Osteoblast (primary cell): Measurements from ENCODE around the gene ATP6V0A1. TPM values are rescaled to one million over a fixed set of nuclear protein-coding genes. Genes with fewer than 3 reads are reported as not detected.

Source experiments
- DNase-seq: peaks from one replicate; pipeline ENCODE4 v3.0.0; 2011; ENCODE audit warnings: low spot score, mixed read lengths; ENCODE audit not compliant: insufficient read length; ENCODE audit errors: missing footprints
- H2AFZ ChIP-seq: 2 replicates; pipeline ENCODE4 v1.6.0; 2011; ENCODE audit warnings: mild to moderate bottlenecking, low read length
- H3K27ac ChIP-seq: 2 replicates; pipeline ENCODE4 v1.5.1; 2011; ENCODE audit warnings: mild to moderate bottlenecking, low read depth, low read length, moderate library complexity
- H3K27me3 ChIP-seq: 2 replicates; pipeline ENCODE4 v1.6.0; 2012; ENCODE audit warnings: mild to moderate bottlenecking, control low read depth, inconsistent platforms, low read length, moderate library complexity; ENCODE audit not compliant: insufficient read depth
- H3K36me3 ChIP-seq: 2 replicates; pipeline ENCODE4 v1.5.1; 2011; ENCODE audit warnings: mild to moderate bottlenecking, low read length, control low read depth, moderate library complexity; ENCODE audit not compliant: insufficient read depth
- H3K4me1 ChIP-seq: 2 replicates; pipeline ENCODE4 v1.5.1; 2011; ENCODE audit warnings: mild to moderate bottlenecking, low read length, control low read depth, moderate library complexity; ENCODE audit not compliant: insufficient read depth
- H3K4me2 ChIP-seq: 2 replicates; pipeline ENCODE4 v1.6.0; 2011; ENCODE audit warnings: mild to moderate bottlenecking, low read length; ENCODE audit not compliant: insufficient read depth
- H3K4me3 ChIP-seq: fragments of 200-600 bp; sonication (generic); 3 replicates; pipeline ENCODE4 v1.5.1; 2012; ENCODE audit warnings: mild to moderate bottlenecking, low read length, inconsistent platforms; ENCODE audit not compliant: insufficient read depth
- H3K79me2 ChIP-seq: 2 replicates; pipeline ENCODE4 v1.6.0; 2012; ENCODE audit warnings: mild to moderate bottlenecking, low read length, control low read depth, inconsistent platforms; ENCODE audit not compliant: insufficient read depth
- H3K9me3 ChIP-seq: 2 replicates; pipeline ENCODE4 v1.5.1; 2011; ENCODE audit warnings: low read depth, low read length, control low read depth
- H4K20me1 ChIP-seq: 2 replicates; pipeline ENCODE4 v1.6.0; 2012; ENCODE audit warnings: mild to moderate bottlenecking, low read length, control low read depth; ENCODE audit not compliant: insufficient read depth
- total RNA-seq: library from RNA; depleted of rRNA; stranded (reverse); fragments of >200 nt; gene quantifications from 2 replicates; pipeline ENCODE4 v1.2.3, GENCODE V29; 2012
- TF ChIP-seq, protein P1 (sequence below): IDR thresholded peaks from 2 replicates; pipeline ENCODE4 v1.5.1; 2011; ENCODE audit warnings: mild to moderate bottlenecking, low read depth, low read length, moderate library complexity; ENCODE audit errors: extremely low read depth

Gene ATP6V0A1
- total RNA-seq, 1 donor, result 52.5 TPM

DNA sequence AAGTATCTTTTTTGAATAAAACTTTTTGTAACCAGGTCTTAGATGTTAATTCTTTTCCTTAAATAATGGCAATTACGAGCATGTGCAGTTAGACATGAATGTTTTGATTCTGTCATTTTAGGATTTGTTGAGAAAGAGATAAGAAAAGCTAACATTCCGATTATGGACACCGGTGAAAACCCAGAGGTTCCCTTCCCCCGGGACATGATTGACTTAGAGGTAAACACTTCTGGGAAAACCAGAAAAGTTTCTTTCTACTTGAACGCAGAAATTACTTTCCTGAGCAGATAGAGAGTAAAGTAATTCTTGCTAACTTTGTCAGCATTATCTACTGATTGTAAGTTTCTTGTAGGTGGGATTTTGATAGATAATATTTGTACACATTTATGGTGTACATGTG, 9.2 kb downstream of the ATP6V0A1 start:
- H3K9me3 ChIP-seq, result no peaks in the 10 kb centered on the region
- no peak overlapping the region for H3K4me2 ChIP-seq
- no peak for DNase-seq
- no peaks in the 10 kb centered on the region for H3K27me3 ChIP-seq
- no peak overlapping the region for H3K4me3 ChIP-seq
- TF ChIP-seq, protein P1, sequence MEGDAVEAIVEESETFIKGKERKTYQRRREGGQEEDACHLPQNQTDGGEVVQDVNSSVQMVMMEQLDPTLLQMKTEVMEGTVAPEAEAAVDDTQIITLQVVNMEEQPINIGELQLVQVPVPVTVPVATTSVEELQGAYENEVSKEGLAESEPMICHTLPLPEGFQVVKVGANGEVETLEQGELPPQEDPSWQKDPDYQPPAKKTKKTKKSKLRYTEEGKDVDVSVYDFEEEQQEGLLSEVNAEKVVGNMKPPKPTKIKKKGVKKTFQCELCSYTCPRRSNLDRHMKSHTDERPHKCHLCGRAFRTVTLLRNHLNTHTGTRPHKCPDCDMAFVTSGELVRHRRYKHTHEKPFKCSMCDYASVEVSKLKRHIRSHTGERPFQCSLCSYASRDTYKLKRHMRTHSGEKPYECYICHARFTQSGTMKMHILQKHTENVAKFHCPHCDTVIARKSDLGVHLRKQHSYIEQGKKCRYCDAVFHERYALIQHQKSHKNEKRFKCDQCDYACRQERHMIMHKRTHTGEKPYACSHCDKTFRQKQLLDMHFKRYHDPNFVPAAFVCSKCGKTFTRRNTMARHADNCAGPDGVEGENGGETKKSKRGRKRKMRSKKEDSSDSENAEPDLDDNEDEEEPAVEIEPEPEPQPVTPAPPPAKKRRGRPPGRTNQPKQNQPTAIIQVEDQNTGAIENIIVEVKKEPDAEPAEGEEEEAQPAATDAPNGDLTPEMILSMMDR, result no peak
- H3K4me1 ChIP-seq, result peaks cover 4% of the 10 kb centered on the region
- H3K36me3 ChIP-seq, result peaks cover 47% of the 10 kb centered on the region
- H3K79me2 ChIP-seq, result peaks cover 19% of the 10 kb centered on the region
- H3K27ac ChIP-seq, result no peak overlapping the region
- no peaks in the 10 kb centered on the region for H4K20me1 ChIP-seq
- H2AFZ ChIP-seq, result no peak overlapping the region

DNA sequence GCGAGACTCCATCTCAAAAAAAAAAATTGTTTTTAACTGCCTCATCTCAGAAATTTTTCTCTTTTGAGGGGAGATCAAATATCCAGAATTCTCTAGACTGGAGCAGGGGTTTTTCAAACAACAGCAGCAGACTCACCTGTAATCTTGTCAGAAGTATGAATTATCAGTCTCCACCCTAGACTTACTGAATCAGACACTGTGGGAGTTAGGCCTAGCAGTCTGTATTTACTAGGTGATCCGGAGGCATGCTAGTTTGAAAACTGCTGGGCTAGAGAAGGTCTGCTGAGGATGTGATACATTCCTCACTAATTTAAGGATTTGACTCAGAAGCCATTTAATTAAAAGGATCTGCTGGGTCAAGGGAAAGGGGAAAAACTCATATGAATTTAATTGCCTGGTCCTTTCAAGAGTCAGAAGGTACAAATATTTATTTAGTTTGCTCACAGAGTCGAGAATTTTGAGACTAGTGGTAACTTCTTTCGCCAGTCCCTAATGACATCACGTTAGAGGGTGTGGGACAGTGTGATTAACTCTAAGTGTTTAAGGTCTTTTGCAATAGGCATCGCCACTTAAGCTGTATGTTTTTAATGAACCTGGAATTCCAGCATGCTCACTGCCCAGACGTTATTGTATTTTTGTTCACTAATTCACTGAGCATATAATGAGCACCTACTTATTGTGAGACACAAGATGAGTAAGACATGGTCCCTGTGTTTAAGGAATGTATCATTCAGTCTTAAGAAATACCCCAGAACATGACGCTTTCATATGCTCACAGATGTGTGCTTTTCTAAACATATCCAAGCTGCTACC, 14.2 kb downstream of the ATP6V0A1 start:
- DNase-seq, result no peak
- no peak overlapping the region for H3K4me3 ChIP-seq

DNA sequence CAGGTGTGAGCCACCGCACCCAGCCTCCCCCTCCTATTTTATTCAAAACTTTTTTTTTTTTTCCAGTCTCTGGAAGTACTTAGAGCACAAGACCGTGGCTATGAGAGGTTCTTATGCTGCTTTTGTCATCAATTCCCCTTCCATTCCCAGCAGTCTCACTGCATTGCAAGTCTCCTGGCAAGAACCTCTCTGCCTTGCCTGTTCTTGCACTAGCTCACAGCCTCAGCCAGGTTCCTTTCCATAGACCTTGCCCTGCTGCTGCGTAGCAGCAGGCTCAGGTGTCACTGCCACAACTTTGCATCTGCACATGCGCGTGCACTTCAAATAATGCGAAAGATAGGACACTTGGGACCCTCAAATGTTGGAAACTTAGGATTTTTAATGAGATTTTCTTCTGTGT, 15.6 kb downstream of the ATP6V0A1 start:
- Histone ChIP-seq H4K20me1 (no peaks in the 10 kb centered on the region), H3K79me2 (peaks cover 5% of the 10 kb centered on the region), H3K27me3 (no peaks in the 10 kb centered on the region), H3K4me3 (no peak overlapping the region), H3K4me1 (peaks cover 11% of the 10 kb centered on the region), H3K4me2 (no peak overlapping the region), H2AFZ (no peak overlapping the region), H3K27ac (no peak overlapping the region), H3K9me3 (no peaks in the 10 kb centered on the region), H3K36me3 (peaks cover 46% of the 10 kb centered on the region)
- DNase-seq, result no peak
- TF ChIP-seq, protein P1, result no peak

More for the DNA sequence above, 14.2 kb downstream of the ATP6V0A1 start:
- Histone ChIP-seq H3K27ac (peak overlapping the region; percentile 84), H3K27me3 (no peaks in the 10 kb centered on the region), H2AFZ (no peak overlapping the region), H3K4me1 (peaks cover 11% of the 10 kb centered on the region), H3K36me3 (peaks cover 48% of the 10 kb centered on the region), H3K79me2 (peaks cover 5% of the 10 kb centered on the region), H3K4me2 (peak overlapping the region; percentile 2), H4K20me1 (no peaks in the 10 kb centered on the region), H3K9me3 (no peaks in the 10 kb centered on the region)
- TF ChIP-seq, protein P1, result no peak

DNA sequence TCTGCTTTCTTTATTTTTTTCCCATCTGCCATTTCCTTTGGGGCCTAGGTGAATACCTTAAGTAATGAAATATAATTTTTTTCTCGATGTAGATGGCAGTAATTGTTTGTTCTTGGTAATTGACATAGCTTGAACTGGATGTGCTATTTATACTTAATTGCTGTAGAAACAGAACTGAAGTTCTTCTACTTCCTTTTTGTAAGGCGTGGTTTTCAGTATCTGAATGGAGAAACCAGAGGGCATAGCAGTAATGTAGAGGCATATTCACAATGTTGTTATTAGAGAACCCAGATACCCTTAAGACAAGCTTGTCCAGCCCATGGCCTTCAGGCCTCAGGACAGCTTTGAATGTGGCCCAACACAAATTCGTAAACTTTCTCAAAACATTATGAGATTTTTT, 16.4 kb downstream of the ATP6V0A1 start:
- peaks cover 50% of the 10 kb centered on the region for H3K36me3 ChIP-seq
- H3K9me3 ChIP-seq, result no peaks in the 10 kb centered on the region
- H3K4me2 ChIP-seq, result no peak overlapping the region
- H4K20me1 ChIP-seq, result no peaks in the 10 kb centered on the region
- H2AFZ ChIP-seq, result no peak overlapping the region
- peaks cover 11% of the 10 kb centered on the region for H3K4me1 ChIP-seq
- no peak for DNase-seq
- H3K27ac ChIP-seq, result no peak overlapping the region
- TF ChIP-seq, protein P1, result no peak
- H3K4me3 ChIP-seq, result no peak overlapping the region
- peaks cover 5% of the 10 kb centered on the region for H3K79me2 ChIP-seq
- no peaks in the 10 kb centered on the region for H3K27me3 ChIP-seq
